Epidermal melanocyte (primary cell): ENCODE measurements around the gene TMEM63B.
"Not testable (repeated sequence)": the region's sequence is repeated elsewhere in the genome, so short reads cannot be mapped to it uniquely, and the experiment has no call there.

ENCODE experiments used
- DNase-seq: peaks from one replicate; pipeline ENCODE4 v3.0.0; 2011; ENCODE audit warnings: low spot score; ENCODE audit not compliant: insufficient read length

The TMEM63B gene

GRCh38 chr6:44192428-44193041 lies 65.2 kb downstream of the TMEM63B start:
- DNase-seq, result no peak

- DNase-seq, result no peak
Observed at GRCh38 chr6:44193307-44193910, 66.1 kb downstream of the TMEM63B start.

DNA sequence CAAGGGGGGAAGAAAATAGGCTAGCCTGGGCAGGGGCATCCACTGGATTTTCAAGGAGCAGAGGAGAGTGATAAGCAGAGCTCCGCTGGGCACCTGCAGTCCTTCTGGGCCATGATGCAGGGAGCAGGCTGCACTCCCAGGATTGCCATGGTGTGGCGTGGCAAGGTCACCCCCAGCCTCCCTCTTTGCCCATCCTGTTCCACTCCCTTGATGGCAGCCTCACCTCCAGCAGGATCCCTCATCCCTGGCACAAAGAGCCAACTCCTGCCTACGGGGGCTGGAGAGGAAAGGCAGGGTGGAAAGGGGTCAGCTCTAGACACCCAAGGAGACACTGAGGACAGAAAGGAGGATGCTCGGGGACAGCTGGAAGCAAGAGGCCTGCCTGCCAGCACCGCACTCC lies 67.0 kb downstream of the TMEM63B start:
- DNase-seq, result no peak

- DNase-seq, result not testable (repeated sequence)
Observed at GRCh38 chr6:44196351-44196750, 69.0 kb downstream of the TMEM63B start.

DNA sequence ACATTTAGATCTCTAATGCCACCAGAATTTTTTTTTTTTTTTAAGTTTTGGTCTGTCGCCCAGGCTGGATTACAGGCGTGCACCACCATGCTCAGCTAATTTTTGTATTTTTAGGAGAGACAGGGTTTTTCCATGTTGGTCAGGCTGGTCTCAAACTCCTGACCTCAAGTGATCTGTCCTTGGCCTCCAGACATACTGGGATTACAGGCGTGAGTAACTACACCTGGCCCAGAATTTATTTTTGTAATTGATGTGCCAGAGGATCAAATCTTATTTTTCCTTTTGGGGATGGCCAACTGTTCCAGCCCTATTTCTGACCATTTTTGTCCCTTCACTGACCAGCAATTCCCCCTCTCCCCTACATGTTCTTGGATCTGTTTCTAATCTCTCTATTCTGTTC lies 71.3 kb downstream of the TMEM63B start:
- DNase-seq, result no peak

DNA sequence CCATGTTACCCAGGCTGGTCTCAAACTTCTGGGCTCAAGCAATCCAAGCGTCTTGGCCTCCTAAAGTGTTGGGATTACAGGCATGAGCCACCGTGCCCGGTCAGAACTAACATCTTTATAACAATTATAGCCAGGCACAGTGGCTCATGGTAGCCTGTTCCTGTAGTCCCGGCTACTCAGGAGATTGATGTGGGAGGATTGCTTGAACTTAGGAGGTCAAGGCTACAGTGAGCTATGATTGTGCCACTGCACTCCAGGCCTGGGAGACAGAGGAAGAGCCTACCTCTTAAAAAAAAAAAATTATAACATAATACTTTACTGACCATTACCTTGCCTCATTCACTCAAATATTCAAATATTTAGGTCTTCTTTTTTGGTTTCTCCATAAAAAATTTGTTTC lies 72.5 kb downstream of the TMEM63B start:
- DNase-seq, result no peak

- no peak for DNase-seq
Observed at GRCh38 chr6:44201200-44201599, 73.8 kb downstream of the TMEM63B start.

DNA sequence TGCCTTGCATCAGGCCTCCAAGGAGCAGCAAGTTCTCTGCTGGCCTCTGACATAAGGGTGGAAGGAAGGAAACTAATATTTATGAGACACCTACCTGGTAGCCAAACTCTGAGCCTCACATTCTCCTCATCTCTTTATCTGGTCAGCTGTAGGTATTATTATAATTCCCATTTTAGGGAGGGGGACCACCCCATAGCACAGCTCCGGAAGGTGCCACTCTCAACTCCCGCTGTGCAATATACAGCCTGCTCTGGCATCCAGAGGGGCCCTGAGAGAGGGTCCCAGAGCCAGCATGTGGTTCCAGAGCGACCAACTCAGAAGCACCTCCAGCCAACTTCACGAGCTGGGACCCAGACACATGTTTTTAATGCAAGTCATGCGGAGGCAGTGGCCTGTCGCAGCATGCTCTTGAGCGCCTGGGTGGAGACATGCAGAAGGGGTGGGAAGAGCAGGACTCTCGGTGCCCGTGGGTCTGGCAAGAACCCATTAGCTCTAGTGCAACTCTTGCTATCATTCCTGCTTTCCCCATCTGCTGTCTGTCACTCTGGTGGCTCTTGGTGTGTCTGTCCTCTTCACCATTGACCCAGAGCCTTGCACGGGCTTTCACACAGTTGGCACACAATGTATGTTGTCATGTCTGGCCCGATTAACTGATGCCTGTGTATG lies 74.4 kb downstream of the TMEM63B start:
- DNase-seq, result no peak

GRCh38 chr6:44202332-44202971 lies 75.1 kb downstream of the TMEM63B start:
- no peak for DNase-seq

GRCh38 chr6:44202972-44203750 lies 75.8 kb downstream of the TMEM63B start:
- DNase-seq, result no peak

DNA sequence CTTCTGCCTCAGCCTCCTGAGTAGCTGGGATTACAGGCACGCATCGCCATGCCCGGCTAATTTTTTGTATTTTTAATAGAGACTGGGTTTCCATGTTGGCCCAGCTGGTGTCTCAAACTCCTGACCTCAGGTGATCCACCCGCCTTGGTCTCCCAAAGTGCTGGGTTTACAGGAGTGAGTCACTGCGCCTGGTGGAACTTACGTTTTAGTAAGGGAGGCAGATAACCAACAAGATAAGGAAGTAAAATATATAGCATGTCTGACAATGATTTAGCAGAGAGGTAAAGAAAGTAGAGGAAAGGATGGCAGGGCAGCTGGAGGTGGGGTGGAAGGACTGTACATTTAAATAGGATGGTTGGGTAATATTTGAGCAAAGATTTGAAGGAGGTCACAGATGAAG lies 76.6 kb downstream of the TMEM63B start:
- no peak for DNase-seq
